ENCODE measurements around the gene NBAS.

NBAS gene

GRCh38 chr2:15583826-15584225, 22.7 kb upstream of the NBAS start:
- TF ChIP-seq, protein P1, sequence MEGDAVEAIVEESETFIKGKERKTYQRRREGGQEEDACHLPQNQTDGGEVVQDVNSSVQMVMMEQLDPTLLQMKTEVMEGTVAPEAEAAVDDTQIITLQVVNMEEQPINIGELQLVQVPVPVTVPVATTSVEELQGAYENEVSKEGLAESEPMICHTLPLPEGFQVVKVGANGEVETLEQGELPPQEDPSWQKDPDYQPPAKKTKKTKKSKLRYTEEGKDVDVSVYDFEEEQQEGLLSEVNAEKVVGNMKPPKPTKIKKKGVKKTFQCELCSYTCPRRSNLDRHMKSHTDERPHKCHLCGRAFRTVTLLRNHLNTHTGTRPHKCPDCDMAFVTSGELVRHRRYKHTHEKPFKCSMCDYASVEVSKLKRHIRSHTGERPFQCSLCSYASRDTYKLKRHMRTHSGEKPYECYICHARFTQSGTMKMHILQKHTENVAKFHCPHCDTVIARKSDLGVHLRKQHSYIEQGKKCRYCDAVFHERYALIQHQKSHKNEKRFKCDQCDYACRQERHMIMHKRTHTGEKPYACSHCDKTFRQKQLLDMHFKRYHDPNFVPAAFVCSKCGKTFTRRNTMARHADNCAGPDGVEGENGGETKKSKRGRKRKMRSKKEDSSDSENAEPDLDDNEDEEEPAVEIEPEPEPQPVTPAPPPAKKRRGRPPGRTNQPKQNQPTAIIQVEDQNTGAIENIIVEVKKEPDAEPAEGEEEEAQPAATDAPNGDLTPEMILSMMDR (IDR thresholded peaks at IDR 0.05; ENCODE audit: low read depth, low read length) = no peak
- TF ChIP-seq EZH2phosphoT487 (IDR thresholded peaks at IDR 0.05; ENCODE audit: low read depth) = no peak
- Histone ChIP-seq H4K20me1 (ENCODE audit: insufficient read depth, low read length) (no peaks in the 10 kb centered on the region), H3K27me3 (ENCODE audit: low read depth, low read length) (no peaks in the 10 kb centered on the region), H3K9me3 (ENCODE audit: insufficient read depth, low read length) (no peaks in the 10 kb centered on the region), H2AFZ (ENCODE audit: low read depth, low read length) (no peak overlapping the region), H3K4me2 (ENCODE audit: low read length) (no peak overlapping the region), H3K36me3 (replicated peaks; ENCODE audit: low read depth, low read length) (no peaks in the 10 kb centered on the region), H3K4me1 (ENCODE audit: low read length) (peaks cover 11% of the 10 kb centered on the region; the same call in 1 of the 2 replicates), H3K9ac (ENCODE audit: low read length) (no peak overlapping the region), H3K79me2 (ENCODE audit: low read length) (no peaks in the 10 kb centered on the region), H3K27ac (ENCODE audit: low read length) (no peak overlapping the region), H3K4me3 (ENCODE audit: low read length) (no peak overlapping the region)

DNA sequence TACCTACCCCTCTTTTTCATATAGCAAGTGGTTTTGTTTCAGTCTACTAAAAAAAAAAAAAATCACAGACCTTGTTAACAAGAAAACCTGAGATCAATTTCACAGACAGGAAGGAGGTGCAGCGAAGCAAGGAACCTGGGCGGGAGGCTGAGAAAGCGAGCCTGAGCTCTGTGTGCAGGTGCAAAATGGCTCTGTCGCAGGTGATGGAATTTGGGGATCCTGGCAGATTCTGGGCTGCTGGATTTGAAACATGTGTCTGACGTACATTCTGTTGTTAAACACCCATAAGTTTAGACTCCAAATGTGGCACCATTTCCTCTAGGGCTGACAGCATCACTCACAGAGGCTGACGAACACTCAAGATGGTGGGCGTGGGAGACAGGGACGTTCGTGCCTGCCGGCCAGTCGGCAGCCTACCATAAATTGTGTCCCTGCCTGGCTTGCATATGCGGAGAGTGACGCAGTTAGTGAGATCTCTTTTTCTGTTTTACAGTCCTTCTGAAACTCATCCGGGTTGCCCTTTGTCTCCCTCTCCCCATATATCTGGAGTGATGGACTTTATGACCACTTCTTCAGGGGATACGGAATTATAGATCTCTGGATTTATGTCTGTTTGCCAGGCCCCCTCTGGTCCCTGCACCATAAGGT, 21.7 kb upstream of the NBAS start:
- Histone ChIP-seq H3K9me3 (ENCODE audit: insufficient read depth, low read length) (no peaks in the 10 kb centered on the region), H3K4me3 (ENCODE audit: low read length) (peak overlapping the region; percentile 67), H3K27me3 (ENCODE audit: low read depth, low read length) (no peaks in the 10 kb centered on the region), H3K27ac (ENCODE audit: low read length) (no peak overlapping the region), H3K79me2 (ENCODE audit: low read length) (no peaks in the 10 kb centered on the region), H4K20me1 (ENCODE audit: insufficient read depth, low read length) (no peaks in the 10 kb centered on the region), H3K4me1 (ENCODE audit: low read length) (peaks cover 11% of the 10 kb centered on the region; the same call in 1 of the 2 replicates), H3K36me3 (replicated peaks; ENCODE audit: low read depth, low read length) (no peaks in the 10 kb centered on the region), H3K4me2 (ENCODE audit: low read length) (peak overlapping the region; percentile 69), H2AFZ (ENCODE audit: low read depth, low read length) (peak overlapping the region; percentile 96), H3K9ac (ENCODE audit: low read length) (peak overlapping the region; percentile 23; the same call in 1 of the 2 replicates)
- TF ChIP-seq, protein P1 (IDR thresholded peaks at IDR 0.05; ENCODE audit: low read depth, low read length) = no peak
- no peak for TF ChIP-seq EZH2phosphoT487 (IDR thresholded peaks at IDR 0.05; ENCODE audit: low read depth)

- Histone ChIP-seq H3K4me1 (ENCODE audit: low read length) (peaks cover 15% of the 10 kb centered on the region; the same call in 1 of the 2 replicates), H3K36me3 (replicated peaks; ENCODE audit: low read depth, low read length) (no peaks in the 10 kb centered on the region), H3K27me3 (ENCODE audit: low read depth, low read length) (no peaks in the 10 kb centered on the region), H3K9ac (ENCODE audit: low read length) (no peak overlapping the region), H3K4me3 (ENCODE audit: low read length) (no peak overlapping the region), H2AFZ (ENCODE audit: low read depth, low read length) (no peak overlapping the region), H3K79me2 (ENCODE audit: low read length) (no peaks in the 10 kb centered on the region), H3K4me2 (ENCODE audit: low read length) (no peak overlapping the region), H3K9me3 (ENCODE audit: insufficient read depth, low read length) (no peaks in the 10 kb centered on the region), H4K20me1 (ENCODE audit: insufficient read depth, low read length) (no peaks in the 10 kb centered on the region), H3K27ac (ENCODE audit: low read length) (no peak overlapping the region)
- TF ChIP-seq, protein P1 (IDR thresholded peaks at IDR 0.05; ENCODE audit: low read depth, low read length) = no peak
- TF ChIP-seq EZH2phosphoT487 (IDR thresholded peaks at IDR 0.05; ENCODE audit: low read depth) = no peak
Measured at GRCh38 chr2:15580451-15580850, 19.3 kb upstream of the NBAS start.

DNA sequence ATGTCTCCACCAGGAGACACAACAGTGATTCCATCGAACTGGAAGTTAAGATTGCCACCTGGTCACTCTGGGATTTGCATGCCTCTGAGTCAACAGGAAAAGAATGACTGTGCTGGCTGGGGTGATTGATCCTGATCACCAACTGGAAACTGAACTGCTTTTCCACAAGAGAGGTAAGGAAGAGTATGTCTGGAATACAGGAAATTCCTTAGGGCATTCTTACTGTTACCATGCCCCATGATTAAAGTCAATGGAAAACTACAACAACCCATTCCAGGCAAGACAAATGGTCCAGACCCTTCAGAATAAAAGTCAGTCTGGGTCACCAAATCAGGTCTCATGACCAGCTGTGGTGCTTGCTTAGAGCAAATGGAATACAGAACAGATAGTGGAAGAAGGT, 18.5 kb upstream of the NBAS start:
- Histone ChIP-seq H3K27ac (ENCODE audit: low read length) (no peak overlapping the region), H3K4me2 (ENCODE audit: low read length) (no peak overlapping the region), H3K9me3 (ENCODE audit: insufficient read depth, low read length) (no peaks in the 10 kb centered on the region), H4K20me1 (ENCODE audit: insufficient read depth, low read length) (no peaks in the 10 kb centered on the region), H3K36me3 (replicated peaks; ENCODE audit: low read depth, low read length) (no peaks in the 10 kb centered on the region), H3K4me3 (ENCODE audit: low read length) (no peak overlapping the region), H3K4me1 (ENCODE audit: low read length) (peaks cover 17% of the 10 kb centered on the region; the same call in 1 of the 2 replicates), H3K27me3 (ENCODE audit: low read depth, low read length) (no peaks in the 10 kb centered on the region), H3K79me2 (ENCODE audit: low read length) (no peaks in the 10 kb centered on the region), H3K9ac (ENCODE audit: low read length) (no peak overlapping the region), H2AFZ (ENCODE audit: low read depth, low read length) (no peak overlapping the region)
- no peak for TF ChIP-seq EZH2phosphoT487 (IDR thresholded peaks at IDR 0.05; ENCODE audit: low read depth)
- TF ChIP-seq, protein P1 (IDR thresholded peaks at IDR 0.05; ENCODE audit: low read depth, low read length) = no peak
